UCSD-AML1 (cell line): Measurements from ENCODE around the gene AZGP1.
"Not testable (repeated sequence)": the region's sequence is repeated elsewhere in the genome, so short reads cannot be mapped to it uniquely, and the experiment has no call there.

Experiments
- DNase-seq: peaks from one replicate; lab custom pipeline; 2025; ENCODE audit not compliant: unreplicated experiment; lab: John Stamatoyannopoulos, UW

AZGP1 gene

GRCh38 chr7:99952649-99953048 is 23.2 kb downstream of the AZGP1 start:
- DNase-seq: not testable (repeated sequence)

DNA sequence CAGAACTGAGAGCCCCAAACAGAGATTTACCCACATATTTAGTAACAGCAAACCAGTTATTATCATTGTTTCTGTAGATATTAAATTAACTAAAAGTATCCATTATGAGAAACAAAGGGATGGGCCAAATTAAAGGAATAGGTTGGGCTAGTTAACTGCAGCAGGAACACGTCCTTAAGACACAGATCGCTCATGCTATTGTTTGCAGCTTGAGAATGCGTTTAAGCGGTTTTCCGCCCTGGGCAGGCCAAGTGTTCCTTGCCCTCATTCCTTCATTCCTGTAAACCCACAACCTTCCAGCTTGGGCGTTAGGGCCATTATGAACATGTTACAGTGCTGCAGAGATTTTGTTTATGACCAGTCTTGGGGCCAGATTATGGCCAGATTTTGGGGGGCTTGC is 25.0 kb downstream of the AZGP1 start:
- DNase-seq: not testable (repeated sequence)

DNA sequence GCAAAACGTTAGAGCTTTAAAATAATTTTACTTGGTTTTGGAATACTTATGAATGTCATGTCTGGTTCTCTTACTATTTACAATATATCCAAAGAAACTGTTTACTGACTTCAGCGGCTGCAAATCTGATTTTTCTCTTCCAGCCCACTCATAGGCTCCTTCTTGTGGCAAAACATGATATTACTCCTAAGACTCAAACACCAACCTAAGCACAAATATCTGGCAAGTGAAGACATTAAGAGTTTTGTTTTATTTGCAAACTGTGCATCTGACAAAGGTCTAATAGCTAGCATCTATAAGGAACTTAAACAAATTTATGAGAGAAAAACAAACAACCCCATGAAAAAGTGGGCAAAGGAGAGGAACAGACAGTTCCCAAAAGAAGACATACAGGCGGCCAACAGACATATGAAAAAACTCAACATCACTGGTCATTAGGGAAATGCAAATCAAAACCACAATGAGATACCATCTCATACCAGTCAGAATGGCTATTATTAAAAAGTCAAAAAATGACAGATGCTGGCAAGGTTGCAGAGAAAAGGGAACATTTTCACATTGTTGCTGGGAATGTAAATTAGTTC is 26.1 kb downstream of the AZGP1 start:
- no peak for DNase-seq

DNA sequence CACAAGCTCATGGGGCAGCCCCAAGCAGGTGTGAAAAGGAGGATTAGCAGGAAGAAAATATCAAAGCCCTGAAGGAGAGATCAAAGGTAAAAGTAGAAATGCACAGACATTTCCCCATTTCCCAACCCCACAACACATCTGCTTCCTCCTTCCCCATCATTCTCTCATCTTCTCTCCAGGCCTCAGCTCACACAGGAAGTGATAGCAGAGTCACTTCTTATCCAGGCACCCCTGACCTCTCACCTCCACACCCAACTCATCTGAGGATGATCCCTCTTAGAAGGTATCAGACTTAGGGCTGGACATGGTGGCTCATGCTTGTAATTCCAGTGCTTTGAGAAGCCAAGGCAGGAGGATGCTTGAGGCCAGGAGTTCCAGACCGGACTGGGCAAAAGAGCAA is 28.2 kb downstream of the AZGP1 start:
- DNase-seq: no peak

- DNase-seq: no peak
Measured at GRCh38 chr7:99944497-99945070, 31.2 kb downstream of the AZGP1 start.

DNA sequence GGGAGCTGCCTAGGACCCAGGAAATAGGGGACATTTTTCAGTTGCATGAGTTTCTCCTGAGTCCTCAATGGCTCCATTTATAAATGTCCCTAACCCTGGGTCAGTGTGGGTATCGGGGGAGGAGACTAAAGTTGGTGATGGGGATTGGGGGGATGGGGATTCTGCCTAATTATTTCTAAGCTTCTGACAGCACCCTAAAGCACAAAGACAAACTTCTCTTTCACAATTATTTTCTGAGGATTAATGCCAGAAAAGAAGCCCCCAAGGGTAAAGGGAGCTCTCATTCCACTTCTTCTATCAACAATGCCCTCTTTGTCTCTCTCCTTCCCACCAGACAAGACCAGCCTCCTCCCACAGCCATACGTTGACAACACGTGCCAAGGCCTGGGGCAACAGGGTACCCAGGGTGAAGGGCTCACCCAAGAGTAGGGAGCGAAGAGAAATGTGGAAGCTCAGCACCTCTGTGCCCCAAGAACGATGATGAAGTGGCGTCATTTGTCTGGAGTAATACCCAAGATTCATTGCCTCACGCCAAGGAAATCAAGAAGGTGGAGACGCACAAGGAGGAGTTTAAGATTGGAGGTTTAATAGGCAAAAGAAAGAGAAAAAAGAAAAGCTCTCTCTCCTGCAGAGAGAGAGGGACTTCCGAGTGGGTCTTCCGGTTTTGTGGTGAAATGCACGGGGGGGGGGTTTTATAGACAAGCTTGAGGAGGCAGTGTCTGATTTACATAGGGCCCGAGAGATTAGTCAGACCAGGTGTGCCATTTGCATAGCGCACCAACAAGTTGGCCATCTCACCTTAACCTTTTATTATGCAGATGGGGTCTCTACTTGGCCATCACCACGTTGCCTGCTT is 32.0 kb downstream of the AZGP1 start:
- no peak for DNase-seq

- DNase-seq: no peak
Measured at GRCh38 chr7:99938296-99938695, 37.5 kb downstream of the AZGP1 start.

- not testable (repeated sequence) for DNase-seq
Measured at GRCh38 chr7:99935009-99935408, 40.8 kb downstream of the AZGP1 start.

- DNase-seq: no peak
Measured at GRCh38 chr7:99930376-99930775, 45.5 kb downstream of the AZGP1 start.

DNA sequence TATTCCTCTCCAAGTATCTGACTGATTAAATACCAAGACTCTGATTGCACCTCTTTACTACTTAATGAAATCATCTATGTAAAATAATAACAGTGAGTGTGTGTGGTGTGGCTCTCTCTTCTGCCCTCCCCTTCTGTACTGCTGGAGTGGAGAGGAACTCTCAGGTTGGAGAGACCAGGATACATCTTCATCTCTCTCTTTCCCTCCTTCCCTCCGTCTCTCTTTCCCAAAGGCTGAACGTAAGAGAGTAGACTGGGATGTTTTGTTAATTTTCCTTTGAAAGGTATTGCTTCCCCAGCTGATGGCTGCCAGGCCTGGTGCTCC is 46.1 kb downstream of the AZGP1 start:
- DNase-seq: no peak

- peak; percentile 41 for DNase-seq
Measured at GRCh38 chr7:99928994-99929729, 46.7 kb downstream of the AZGP1 start, which contains the start of gene GJC3. Gene GJC3 (minus strand): TSS chr7:99929620. CDS start chr7:99929620, 0 bp downstream.

DNA sequence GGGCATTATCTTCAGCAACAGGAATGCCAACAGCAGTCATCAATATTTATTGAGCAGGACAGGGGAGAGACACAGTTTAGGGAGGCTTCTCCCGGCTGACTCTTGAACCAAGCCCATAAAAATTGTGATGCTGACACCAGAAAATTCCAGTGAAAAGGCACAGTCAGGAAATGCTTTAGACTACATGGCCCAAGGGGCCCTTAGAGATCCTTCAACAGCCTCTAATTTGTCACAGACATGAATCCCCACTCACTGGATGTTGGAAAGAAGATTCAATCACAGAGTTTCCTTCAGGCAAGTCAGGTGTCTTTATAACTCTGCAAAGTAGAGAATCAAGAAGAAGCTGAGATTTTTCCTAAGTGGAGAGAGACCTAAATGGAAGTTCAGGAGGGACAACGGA is 47.6 kb downstream of the AZGP1 start:
- no peak for DNase-seq

DNA sequence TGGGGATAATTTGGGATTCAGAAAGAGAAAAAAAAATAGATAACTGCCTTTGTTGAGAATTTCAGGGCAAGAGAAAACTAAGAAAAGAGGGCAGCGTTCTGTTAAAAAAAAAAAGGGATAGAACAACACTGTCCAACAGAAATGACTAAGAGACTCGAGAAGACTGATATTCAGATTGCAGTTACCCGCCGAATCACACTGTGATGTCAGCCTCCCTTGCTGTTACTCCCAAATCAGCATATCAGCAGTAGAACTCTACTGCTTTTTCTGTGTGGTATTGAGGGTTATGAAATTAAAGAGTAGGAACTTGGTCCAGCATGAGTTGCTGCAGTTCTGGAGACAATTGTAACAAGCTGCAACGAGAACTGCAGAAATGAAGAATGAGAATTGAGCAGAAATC is 48.3 kb downstream of the AZGP1 start:
- DNase-seq: no peak

DNA sequence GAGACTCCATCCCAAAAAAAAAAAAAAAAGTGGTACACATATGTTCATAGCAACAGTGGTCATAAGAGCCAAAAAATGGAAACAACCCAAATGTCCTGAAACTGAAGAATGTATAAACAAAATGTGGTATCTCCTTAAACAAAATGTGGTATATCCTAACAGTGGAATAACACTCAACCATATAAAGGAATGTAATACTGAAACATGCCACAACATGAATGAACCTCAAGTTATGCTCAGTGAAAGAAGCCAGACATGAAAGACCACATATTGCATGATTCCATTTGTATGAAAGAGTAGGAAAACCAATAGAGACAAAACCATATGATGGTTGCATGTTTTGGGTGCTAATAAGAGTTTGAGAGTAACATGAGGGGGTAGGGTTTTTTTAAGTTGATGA is 49.5 kb downstream of the AZGP1 start:
- DNase-seq: no peak

DNA sequence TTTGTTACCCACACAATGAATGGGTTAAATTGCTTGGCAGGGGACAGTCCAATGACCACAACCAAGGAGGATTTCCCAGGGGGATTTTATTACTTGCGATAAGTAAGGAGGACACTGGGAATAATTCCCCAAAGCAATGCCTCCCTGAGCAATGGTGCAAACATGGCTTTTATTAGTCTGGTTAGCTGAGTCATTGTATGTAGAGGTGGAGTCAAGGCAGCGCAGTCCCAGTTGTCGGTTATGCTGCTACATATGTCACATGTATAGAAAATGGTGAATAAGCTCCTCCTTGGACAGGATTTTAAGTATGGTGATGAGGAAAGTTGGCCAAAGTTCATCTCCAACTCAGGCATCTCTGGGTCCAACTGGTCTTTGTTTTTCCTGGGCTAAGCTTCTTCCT is 52.6 kb downstream of the AZGP1 start:
- no peak for DNase-seq

DNA sequence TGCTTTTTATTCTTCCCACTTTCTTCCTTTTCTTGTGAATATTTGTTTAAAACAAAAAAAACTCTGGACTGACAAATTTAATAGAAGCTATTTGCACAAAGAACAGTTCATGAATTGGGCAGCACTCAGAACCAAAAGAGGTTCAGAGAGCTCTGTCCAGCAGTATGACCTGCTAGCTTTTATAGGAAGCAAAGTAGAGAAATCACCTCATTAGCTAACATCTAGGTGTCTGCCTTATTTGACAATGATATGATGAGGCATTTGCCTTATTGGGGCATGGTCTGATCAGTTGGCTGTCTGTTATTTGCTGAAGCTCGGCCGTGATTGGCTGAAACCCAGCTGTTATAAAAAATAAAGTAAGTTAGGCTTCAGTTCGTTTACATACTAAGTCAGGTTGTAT is 55.7 kb downstream of the AZGP1 start:
- DNase-seq: no peak

GRCh38 chr7:99919814-99920112 is 56.1 kb downstream of the AZGP1 start:
- no peak for DNase-seq

DNA sequence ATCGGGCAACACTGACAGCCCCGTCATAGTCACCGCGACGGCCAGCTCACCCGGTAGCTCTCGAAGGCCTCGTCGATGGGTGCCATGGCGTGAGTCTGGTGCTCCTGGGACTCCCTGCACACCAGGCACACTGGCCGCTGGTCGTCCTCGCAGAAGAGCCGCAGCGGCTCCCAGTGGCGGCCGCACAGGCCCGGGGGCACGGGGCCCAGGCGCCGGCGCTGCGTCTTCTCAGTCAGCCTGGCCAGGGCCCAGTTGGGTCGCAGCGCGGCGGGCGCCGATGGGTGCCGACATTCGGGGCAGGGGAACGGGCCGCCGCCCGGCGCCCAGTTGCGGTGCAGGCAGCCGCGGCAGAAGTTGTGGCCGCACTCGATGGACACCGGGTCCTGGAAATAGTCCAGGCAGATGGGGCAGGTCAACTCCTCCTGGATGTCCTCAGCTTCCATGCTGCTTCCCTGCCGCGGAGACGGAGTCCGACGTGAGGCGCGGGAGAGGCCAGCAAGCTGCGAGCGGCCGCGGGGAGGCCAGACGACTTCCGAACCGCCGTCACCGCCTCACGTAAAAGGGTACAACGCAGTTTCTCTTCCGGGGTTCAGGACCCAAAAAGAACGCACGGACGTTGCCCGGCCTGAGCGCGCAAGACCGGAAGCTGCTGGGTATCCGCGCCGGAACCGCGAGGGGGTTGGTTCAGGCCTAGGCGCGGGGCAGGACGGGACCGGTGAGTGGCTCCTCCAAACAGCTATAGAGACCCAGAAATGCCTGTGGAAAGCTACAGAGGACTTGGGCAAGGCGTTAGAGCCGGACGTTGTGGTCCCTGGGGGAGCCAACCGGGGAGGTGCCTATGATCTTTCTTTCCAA is 56.6 kb downstream of the AZGP1 start, which contains the start of gene TRIM4:
Gene TRIM4 (minus strand): TSS at position 572 of the 855 bp plus-strand sequence. CDS start 129 bp downstream, at position 443.
- peak; percentile 84 for DNase-seq
